Astrocyte of the cerebellum (primary cell): ENCODE measurements around the gene TTF1.

Experiments used
- DNase-seq: peaks from one replicate; pipeline ENCODE4 v3.0.0-alpha.2; 2011; ENCODE audit warnings: low read depth
- H3K4me3 ChIP-seq: 2 replicates; pipeline ENCODE4 v1.5.1; 2011; ENCODE audit warnings: mild to moderate bottlenecking, low read depth, low read length, moderate library complexity
- CTCF ChIP-seq: IDR thresholded peaks from 2 replicates; pipeline ENCODE4 v1.5.1; 2012; ENCODE audit warnings: low read length, low read depth, moderate library complexity, mild to moderate bottlenecking; ENCODE audit errors: missing control alignments
- in situ Hi-C: cut with HindIII; loops from 2 replicates; pipeline ENCODE4 v1.10.0; 2017; ENCODE audit warnings: low sequenced_read_pairs

The TTF1 gene

GRCh38 chr9:132364068-132364467 is 42.6 kb downstream of the TTF1 start:
- no peak overlapping the region for H3K4me3 ChIP-seq
- no peak for DNase-seq
- in situ Hi-C loops: no loop called here
- no peak for TF ChIP-seq CTCF

GRCh38 chr9:132357764-132358163 is 48.9 kb downstream of the TTF1 start:
- TF ChIP-seq CTCF: no peak
- DNase-seq: no peak
- H3K4me3 ChIP-seq: no peak overlapping the region
- in situ Hi-C loops: no loop called here

GRCh38 chr9:132356324-132356924 is 50.2 kb downstream of the TTF1 start:
- H3K4me3 ChIP-seq: no peak overlapping the region
- DNase-seq: no peak
- no peak for TF ChIP-seq CTCF
- in situ Hi-C loops: no loop called here

GRCh38 chr9:132354637-132355355 is 51.8 kb downstream of the TTF1 start, which contains the start of gene SETX:
TSS of gene SETX (minus strand) at chr9:132354986. CDS start at chr9:132349428, 5,558 bp downstream.
- TF ChIP-seq CTCF: no peak
- H3K4me3 ChIP-seq: peak within 1 kb of the TSS; percentile 62
- peak; percentile 88 for DNase-seq
- in situ Hi-C loops: no loop called here

- TF ChIP-seq CTCF: no peak
- in situ Hi-C loops: no loop called here
- H3K4me3 ChIP-seq: no peak overlapping the region
- DNase-seq: no peak
These were observed 55.1 kb downstream of the TTF1 start for GRCh38 chr9:132351404-132352045.

GRCh38 chr9:132350861-132351315 is 55.8 kb downstream of the TTF1 start:
- no peak overlapping the region for H3K4me3 ChIP-seq
- no peak for DNase-seq
- in situ Hi-C loops: no loop called here
- TF ChIP-seq CTCF: no peak
